ENCODE data around the gene HSP90AA1.
"Not testable (repeated sequence)": the region's sequence is repeated elsewhere in the genome, so short reads cannot be mapped to it uniquely, and the experiment has no call there.

Gene HSP90AA1

GRCh38 chr14:102075155-102075554 is 11.7 kb downstream of the HSP90AA1 start:
- in situ Hi-C loops (cut with HindIII; ENCODE audit: low pct_unique_long_range_greater_than_20kb, low sequenced_read_pairs) = no loop called here
- DNase-seq (ENCODE audit: low read depth in 1 of 2, low spot score in 1 of 2) = no peak
- TF ChIP-seq JUND (IDR thresholded peaks at IDR 0.05; ENCODE audit: low read depth) = no peak

- in situ Hi-C loops (cut with HindIII; ENCODE audit: low pct_unique_long_range_greater_than_20kb, low sequenced_read_pairs) = no loop called here
- DNase-seq (ENCODE audit: low read depth in 1 of 2, low spot score in 1 of 2) = no peak
- TF ChIP-seq JUND (IDR thresholded peaks at IDR 0.05; ENCODE audit: low read depth) = no peak
Observed at GRCh38 chr14:102074415-102074964, 12.4 kb downstream of the HSP90AA1 start.

GRCh38 chr14:102071283-102071998 is 15.4 kb downstream of the HSP90AA1 start:
- in situ Hi-C loops (cut with HindIII; ENCODE audit: low pct_unique_long_range_greater_than_20kb, low sequenced_read_pairs) = no loop called here

GRCh38 chr14:102066041-102066451 is 20.8 kb downstream of the HSP90AA1 start:
- no peak for TF ChIP-seq JUND (IDR thresholded peaks at IDR 0.05; ENCODE audit: low read depth)
- DNase-seq (ENCODE audit: low read depth in 1 of 2, low spot score in 1 of 2) = no peak
- in situ Hi-C loops (cut with HindIII; ENCODE audit: low pct_unique_long_range_greater_than_20kb, low sequenced_read_pairs) = no loop called here

More at GRCh38 chr14:102071283-102071998, 15.4 kb downstream of the HSP90AA1 start:
- TF ChIP-seq JUND (IDR thresholded peaks at IDR 0.05; ENCODE audit: low read depth) = no peak
- no peak for DNase-seq (ENCODE audit: low read depth in 1 of 2, low spot score in 1 of 2)

GRCh38 chr14:102064590-102064989 is 22.3 kb downstream of the HSP90AA1 start:
- in situ Hi-C loops (cut with HindIII; ENCODE audit: low pct_unique_long_range_greater_than_20kb, low sequenced_read_pairs); DNase-seq (ENCODE audit: low read depth in 1 of 2, low spot score in 1 of 2): not testable (repeated sequence)

- no peak for TF ChIP-seq JUND (IDR thresholded peaks at IDR 0.05; ENCODE audit: low read depth)
- in situ Hi-C loops (cut with HindIII; ENCODE audit: low pct_unique_long_range_greater_than_20kb, low sequenced_read_pairs) = no loop called here
- no peak for DNase-seq (ENCODE audit: low read depth in 1 of 2, low spot score in 1 of 2)
Observed at GRCh38 chr14:102063808-102064429, 22.9 kb downstream of the HSP90AA1 start.

- in situ Hi-C loops (cut with HindIII; ENCODE audit: low pct_unique_long_range_greater_than_20kb, low sequenced_read_pairs) = no loop called here
- DNase-seq (ENCODE audit: low read depth in 1 of 2, low spot score in 1 of 2) = peak; percentile 87 to 98
- TF ChIP-seq JUND (IDR thresholded peaks at IDR 0.05; ENCODE audit: low read depth) = no peak
Observed at GRCh38 chr14:102063109-102063807, 23.6 kb downstream of the HSP90AA1 start.

- in situ Hi-C loops (cut with HindIII; ENCODE audit: low pct_unique_long_range_greater_than_20kb, low sequenced_read_pairs) = no loop called here
- TF ChIP-seq JUND (IDR thresholded peaks at IDR 0.05; ENCODE audit: low read depth) = no peak
- DNase-seq (ENCODE audit: low read depth in 1 of 2, low spot score in 1 of 2) = no peak
Observed at GRCh38 chr14:102058961-102059360, 27.9 kb downstream of the HSP90AA1 start.

- no peak for TF ChIP-seq JUND (IDR thresholded peaks at IDR 0.05; ENCODE audit: low read depth)
- no peak for DNase-seq (ENCODE audit: low read depth in 1 of 2, low spot score in 1 of 2)
- in situ Hi-C loops (cut with HindIII; ENCODE audit: low pct_unique_long_range_greater_than_20kb, low sequenced_read_pairs) = no loop called here
Observed at GRCh38 chr14:102058146-102058545, 28.7 kb downstream of the HSP90AA1 start.

GRCh38 chr14:102057480-102058114 is 29.2 kb downstream of the HSP90AA1 start:
- TF ChIP-seq JUND (IDR thresholded peaks at IDR 0.05; ENCODE audit: low read depth) = no peak
- no peak for DNase-seq (ENCODE audit: low read depth in 1 of 2, low spot score in 1 of 2)
- in situ Hi-C loops (cut with HindIII; ENCODE audit: low pct_unique_long_range_greater_than_20kb, low sequenced_read_pairs) = no loop called here

- in situ Hi-C loops (cut with HindIII; ENCODE audit: low pct_unique_long_range_greater_than_20kb, low sequenced_read_pairs) = no loop called here
- DNase-seq (ENCODE audit: low read depth in 1 of 2, low spot score in 1 of 2) = no peak
- TF ChIP-seq JUND (IDR thresholded peaks at IDR 0.05; ENCODE audit: low read depth) = no peak
Observed at GRCh38 chr14:102056694-102057442, 30.0 kb downstream of the HSP90AA1 start.

Measured in T47D (cell line).